Activated CD8-positive, alpha-beta T cell treated with anti-CD3 and anti-CD28 coated beads for 36 hours (primary cell): ENCODE data around the gene FBN2. TPM values are rescaled to one million over a fixed set of nuclear protein-coding genes. Genes with fewer than 3 reads are reported as not detected.

Source experiments
- ATAC-seq: fragments of 200-7000 bp; cut with Tn5 transposase; one replicate; pipeline ENCODE4 v1.10.0; 2021; ENCODE audit warnings: mild to moderate bottlenecking, moderate library complexity
- CTCF ChIA-PET: fragments of 350-600 bp; sonication (Branson Sonifier 250); formaldehyde crosslinking; loops from one replicate; lab custom pipeline; 2021; ENCODE audit warnings: antibody characterized with exemption; lab: Charles Lee
- POLR2A ChIA-PET: fragments of 350-600 bp; sonication (Branson Sonifier 250); formaldehyde crosslinking; loops from one replicate; lab custom pipeline; 2021; ENCODE audit warnings: antibody characterized with exemption; lab: Charles Lee
- DNase-seq: peaks from one replicate; pipeline ENCODE4 v3.0.0-alpha.2; 2020
- H3K27ac Mint-ChIP-seq: one replicate; pipeline ENCODE4 v1.8.0; 2021; ENCODE audit warnings: mild to moderate bottlenecking, mixed read lengths
- H3K27me3 Mint-ChIP-seq: one replicate; pipeline ENCODE4 v1.8.0; 2021; ENCODE audit warnings: mixed read lengths
- H3K36me3 Mint-ChIP-seq: one replicate; pipeline ENCODE4 v1.8.0; 2021; ENCODE audit warnings: low read depth, mixed read lengths
- H3K4me1 Mint-ChIP-seq: one replicate; pipeline ENCODE4 v1.8.0; 2021; ENCODE audit warnings: low read depth, mixed read lengths
- H3K4me3 Mint-ChIP-seq: one replicate; pipeline ENCODE4 v1.8.0; 2021; ENCODE audit warnings: mild to moderate bottlenecking, moderate library complexity, mixed read lengths
- H3K9me3 Mint-ChIP-seq: one replicate; pipeline ENCODE4 v1.8.0; 2021; ENCODE audit warnings: mixed read lengths
- CTCF ChIP-seq: fragments of 200-600 bp; IDR thresholded peaks from one replicate; pipeline ENCODE4 v1.8.0; 2022; ENCODE audit warnings: antibody characterized with exemption, mild to moderate bottlenecking
- intact Hi-C: fragments of 100-400 bp; cut with micrococcal nuclease; formaldehyde crosslinking; loops from one replicate; pipeline ENCODE4 v1.10.0; 2022
- total RNA-seq, 2 experiments: library from RNA; stranded (reverse); gene quantifications; one replicate each; pipeline ENCODE4 v1.2.3, GENCODE V29; 2021

The FBN2 gene
- total RNA-seq, 2 experiments from 2014 or later: not detected

- no peak for TF ChIP-seq CTCF
- ATAC-seq: no peak
- H3K4me3 Mint-ChIP-seq: no peak overlapping the region
- no peak for DNase-seq
- no peaks in the 10 kb centered on the region for H3K36me3 Mint-ChIP-seq
- no peaks in the 10 kb centered on the region for H3K4me1 Mint-ChIP-seq
- no peak overlapping the region for H3K27ac Mint-ChIP-seq
- ChIA-PET CTCF (no interaction called here), POLR2A (no interaction called here)
- H3K27me3 Mint-ChIP-seq: no peaks in the 10 kb centered on the region
- no peaks in the 10 kb centered on the region for H3K9me3 Mint-ChIP-seq
- intact Hi-C loops: no loop called here
Measured at GRCh38 chr5:128305341-128305740, 232.7 kb downstream of the FBN2 start.

- TF ChIP-seq CTCF: no peak
- Mint-ChIP-seq H3K4me3 (no peak overlapping the region), H3K36me3 (no peaks in the 10 kb centered on the region), H3K4me1 (no peaks in the 10 kb centered on the region), H3K9me3 (no peaks in the 10 kb centered on the region), H3K27ac (no peak overlapping the region), H3K27me3 (no peaks in the 10 kb centered on the region)
- ChIA-PET POLR2A (no interaction called here), CTCF (interaction anchor here (0.6 kb wide), 1 partner anchor 146 kb away, joined by 3 read pairs; no protein-coding TSS in a partner anchor)
- DNase-seq (no peak), ATAC-seq (no peak)
- intact Hi-C loops: no loop called here
Measured at GRCh38 chr5:128304791-128305190, 233.3 kb downstream of the FBN2 start.

- ChIA-PET CTCF (no interaction called here), POLR2A (no interaction called here)
- H3K9me3 Mint-ChIP-seq: no peaks in the 10 kb centered on the region
- no peak for DNase-seq
- no peaks in the 10 kb centered on the region for H3K27me3 Mint-ChIP-seq
- no peak overlapping the region for H3K27ac Mint-ChIP-seq
- no peaks in the 10 kb centered on the region for H3K36me3 Mint-ChIP-seq
- H3K4me1 Mint-ChIP-seq: no peaks in the 10 kb centered on the region
- no peak for TF ChIP-seq CTCF
- no peak for ATAC-seq
- no peak overlapping the region for H3K4me3 Mint-ChIP-seq
- intact Hi-C loops: no loop called here
Measured at GRCh38 chr5:128304088-128304487, 234.0 kb downstream of the FBN2 start.

- intact Hi-C loops: no loop called here
- Mint-ChIP-seq H3K4me3 (no peak overlapping the region), H3K27ac (no peak overlapping the region), H3K4me1 (no peaks in the 10 kb centered on the region), H3K9me3 (no peaks in the 10 kb centered on the region), H3K27me3 (no peaks in the 10 kb centered on the region), H3K36me3 (no peaks in the 10 kb centered on the region)
- POLR2A ChIA-PET: no interaction called here
- ATAC-seq: no peak
- TF ChIP-seq CTCF: no peak
- DNase-seq: no peak
- CTCF ChIA-PET: no interaction called here
Measured at GRCh38 chr5:128303593-128303992, 234.5 kb downstream of the FBN2 start.

GRCh38 chr5:128300181-128300580 lies 237.9 kb downstream of the FBN2 start:
- no peaks in the 10 kb centered on the region for H3K27me3 Mint-ChIP-seq
- POLR2A ChIA-PET: no interaction called here
- no peak overlapping the region for H3K27ac Mint-ChIP-seq
- no peak for DNase-seq
- H3K4me3 Mint-ChIP-seq: no peak overlapping the region
- H3K36me3 Mint-ChIP-seq: no peaks in the 10 kb centered on the region
- no peaks in the 10 kb centered on the region for H3K4me1 Mint-ChIP-seq
- ATAC-seq: no peak
- intact Hi-C loops: no loop called here
- TF ChIP-seq CTCF: no peak
- CTCF ChIA-PET: no interaction called here
- H3K9me3 Mint-ChIP-seq: no peaks in the 10 kb centered on the region
